ENCODE results near the gene FGR.
"Not testable (repeated sequence)": the region's sequence is repeated elsewhere in the genome, so short reads cannot be mapped to it uniquely, and the experiment has no call there.

Gene FGR

GRCh38 chr1:27634177-27634984 lies 604 bp downstream of the FGR start:
- DNase-seq = peak; percentile 65

DNA sequence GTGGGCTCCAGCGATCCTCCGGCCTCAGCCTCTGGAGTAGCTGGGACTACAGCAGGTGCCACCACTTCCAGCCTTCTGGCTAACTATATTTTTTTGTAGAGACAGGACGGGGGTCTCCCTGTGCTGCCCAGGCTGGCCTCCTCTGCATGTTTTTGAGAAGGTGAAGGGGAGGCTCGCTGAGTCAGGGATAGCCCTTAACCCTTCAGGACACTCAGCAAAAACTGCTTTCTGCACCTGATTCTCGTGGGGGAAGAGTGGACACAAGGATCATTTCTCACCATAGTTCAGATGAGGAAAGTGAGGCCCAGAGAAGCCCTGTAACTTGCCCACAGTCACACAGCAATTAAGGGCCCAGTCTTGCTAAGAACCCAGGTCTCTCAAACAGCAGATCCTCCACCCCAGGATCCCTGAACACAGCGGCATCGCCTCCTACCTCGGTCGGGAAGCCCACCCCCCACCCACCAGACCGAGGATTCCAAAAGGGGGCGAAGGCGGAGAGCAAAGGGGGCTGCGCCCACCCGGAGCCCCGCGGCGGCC lies 1.3 kb downstream of the FGR start:
- DNase-seq = no peak

DNA sequence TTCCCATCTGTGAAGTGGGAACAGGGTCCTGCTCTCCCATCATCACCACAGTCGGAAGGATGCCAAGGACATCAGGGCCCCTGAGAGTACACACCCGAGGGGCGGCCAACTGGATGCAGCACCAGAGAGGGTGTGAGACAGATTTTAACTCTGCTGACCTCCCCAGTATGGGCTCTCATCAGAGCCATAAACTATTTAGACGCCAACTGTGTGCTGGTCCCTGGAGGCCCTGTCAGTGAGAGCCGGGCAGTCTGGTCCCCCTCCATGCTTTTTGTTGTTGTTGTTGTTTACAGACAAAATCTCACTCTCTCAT lies 1.7 kb downstream of the FGR start:
- DNase-seq = no peak

- DNase-seq = peak; percentile 50
Observed at GRCh38 chr1:27632387-27633297, 2.3 kb downstream of the FGR start.

DNA sequence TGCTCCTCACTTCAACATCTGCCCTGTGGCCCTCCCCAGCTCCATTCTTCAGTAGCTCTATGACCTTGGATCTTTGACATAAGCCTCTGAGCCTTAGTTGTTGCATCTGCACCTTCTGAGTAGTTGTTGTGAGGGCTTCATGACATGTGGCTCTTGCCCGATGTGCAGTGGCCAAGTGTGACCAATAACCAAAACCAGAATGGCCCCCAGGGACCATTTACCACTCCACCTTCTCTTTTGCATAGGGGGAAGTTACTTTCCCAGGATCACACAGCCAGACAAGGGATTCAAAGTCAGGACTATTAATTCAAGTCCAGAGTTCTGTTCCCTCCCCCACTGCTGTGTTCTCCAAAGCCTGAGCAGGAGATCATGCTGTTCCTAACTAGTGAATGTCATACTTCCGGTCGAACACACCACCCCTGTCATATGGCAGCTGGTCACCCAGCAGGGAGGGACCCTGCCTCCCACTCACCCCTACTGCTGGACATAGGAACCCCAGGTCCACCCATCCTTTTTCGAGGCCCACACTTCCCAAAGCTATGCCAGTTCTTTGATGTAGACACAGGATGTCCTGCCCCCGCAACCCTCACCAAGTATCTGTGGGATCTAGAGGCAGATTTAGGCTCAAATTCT lies 4.0 kb downstream of the FGR start:
- DNase-seq = no peak

- no peak for DNase-seq
Observed at GRCh38 chr1:27628712-27629111, 6.3 kb downstream of the FGR start.

DNA sequence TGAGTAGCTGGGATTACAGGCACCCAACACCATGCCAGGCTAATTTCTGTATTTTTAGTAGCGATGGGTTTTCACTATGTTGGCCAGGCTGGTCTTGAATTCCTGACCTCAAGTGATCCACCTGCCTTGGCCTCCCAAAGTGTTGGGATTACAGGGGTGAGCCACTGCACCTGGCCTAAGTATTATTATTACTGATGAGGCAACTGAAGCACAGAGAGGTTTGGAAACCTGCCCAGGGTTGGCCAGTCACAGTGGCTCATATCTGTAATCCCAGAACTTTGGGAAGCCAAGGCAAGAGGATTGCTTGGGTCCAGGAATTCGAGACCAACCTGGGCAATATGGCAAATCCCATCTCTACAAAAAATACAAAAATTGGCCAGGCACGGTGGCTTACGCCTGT lies 7.3 kb downstream of the FGR start:
- DNase-seq = not testable (repeated sequence)

GRCh38 chr1:27627061-27627460 lies 7.9 kb downstream of the FGR start:
- no peak for DNase-seq

GRCh38 chr1:27626031-27626935 lies 8.7 kb downstream of the FGR start:
- no peak for DNase-seq

GRCh38 chr1:27624467-27625178 lies 10.4 kb downstream of the FGR start:
- no peak for DNase-seq

DNA sequence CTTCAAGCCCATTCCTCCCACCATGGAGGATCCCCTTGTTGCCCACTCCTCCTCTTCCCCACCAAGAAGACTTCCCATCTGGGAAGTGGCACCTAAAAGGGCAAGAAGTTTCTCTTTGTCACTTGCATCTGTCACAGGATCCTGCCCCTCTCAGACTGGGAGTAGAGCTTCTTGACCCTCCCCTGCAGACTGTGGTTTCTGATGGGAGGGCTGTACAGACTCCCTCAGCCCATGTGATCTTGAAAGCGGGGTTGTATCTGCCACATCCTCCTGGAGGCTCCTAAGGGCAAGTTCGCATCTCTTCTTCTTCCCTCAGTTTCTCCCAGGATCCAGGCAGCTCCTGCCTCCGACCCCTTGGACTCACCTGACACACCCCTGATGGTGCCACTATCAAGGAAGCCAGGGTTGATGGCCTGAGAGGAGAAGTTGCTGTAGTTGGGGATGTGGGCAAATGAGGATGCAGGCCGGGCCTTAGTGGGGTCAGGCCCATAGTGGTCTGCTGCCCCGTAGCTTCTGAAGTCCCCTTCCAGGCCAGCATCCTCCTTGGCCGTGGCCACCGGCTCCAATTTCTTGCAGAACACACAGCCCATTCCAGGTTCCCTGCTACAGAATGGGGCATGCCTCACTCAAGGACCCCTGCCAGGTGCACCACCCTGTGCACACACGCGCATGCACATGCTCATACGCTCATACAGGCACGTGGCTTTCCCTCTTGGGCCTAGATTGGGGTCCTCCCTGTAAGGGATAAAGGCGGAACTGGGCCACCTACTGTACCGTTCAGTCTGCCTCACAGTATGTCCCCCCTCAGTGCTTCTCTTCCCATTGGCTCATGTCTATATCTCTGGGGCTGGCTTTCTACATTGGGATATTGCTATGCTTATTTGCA lies 11.4 kb downstream of the FGR start:
- DNase-seq = no peak

DNA sequence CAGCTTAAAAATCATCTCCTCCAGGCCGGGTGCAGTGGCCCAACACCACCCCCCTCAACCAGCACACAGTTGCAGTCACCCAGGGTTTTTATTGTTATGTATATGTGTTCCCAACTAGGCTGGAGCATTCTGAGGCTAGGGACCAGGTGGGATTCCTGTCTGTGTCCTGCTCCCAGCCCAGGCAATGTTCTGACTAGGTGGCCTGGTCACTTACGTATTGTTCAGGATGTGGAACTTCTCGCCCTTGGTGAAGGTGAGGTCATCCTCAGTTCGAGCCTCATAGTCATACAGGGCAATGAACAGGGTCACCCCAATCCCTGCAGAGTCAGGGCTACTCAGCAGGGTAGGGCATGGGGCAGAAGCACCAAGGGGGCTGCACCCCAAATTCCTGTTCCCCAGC lies 12.2 kb downstream of the FGR start:
- DNase-seq = no peak

DNA sequence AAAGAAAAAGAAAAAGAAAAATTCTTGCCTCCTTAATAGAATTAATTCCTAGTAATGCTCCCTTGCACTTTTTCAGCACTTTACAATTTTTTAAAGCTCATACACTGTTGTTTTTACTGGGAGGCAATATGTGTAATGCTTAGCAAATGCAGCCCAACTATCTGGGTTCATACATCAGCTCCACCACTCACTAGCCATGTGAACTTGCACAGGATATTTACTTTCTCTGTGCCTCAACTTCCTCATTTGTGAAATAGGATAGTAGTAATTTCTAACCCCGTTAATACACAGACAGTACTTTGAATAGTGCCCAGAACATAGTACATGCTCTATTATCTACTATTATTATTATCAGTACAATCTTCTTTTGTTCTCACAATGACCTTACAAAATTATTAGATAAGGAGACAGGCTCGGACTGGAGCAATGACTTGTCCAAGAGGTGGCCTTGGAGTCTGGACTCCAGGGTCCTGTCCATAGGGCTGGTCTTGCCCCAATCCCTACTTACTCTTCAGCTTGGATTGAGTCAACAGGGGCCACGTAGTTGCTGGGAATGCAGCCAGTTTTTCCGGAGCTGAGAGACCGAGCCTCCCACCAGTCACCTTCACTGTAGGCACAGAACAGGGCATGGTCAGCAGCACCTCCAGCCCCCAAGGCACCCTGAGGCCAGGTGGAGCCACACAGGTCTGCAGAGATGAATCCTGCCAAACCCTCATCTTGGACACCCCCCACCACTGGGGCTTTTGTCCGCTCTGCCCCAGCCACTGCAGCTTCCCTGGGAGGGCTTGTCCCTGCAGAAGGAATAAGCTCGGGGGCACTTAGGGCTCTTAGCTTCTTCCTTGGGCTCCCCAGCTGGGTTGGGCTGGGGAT lies 13.7 kb downstream of the FGR start:
- no peak for DNase-seq

- DNase-seq = not testable (repeated sequence)
Observed at GRCh38 chr1:27619782-27620438, 15.1 kb downstream of the FGR start.

DNA sequence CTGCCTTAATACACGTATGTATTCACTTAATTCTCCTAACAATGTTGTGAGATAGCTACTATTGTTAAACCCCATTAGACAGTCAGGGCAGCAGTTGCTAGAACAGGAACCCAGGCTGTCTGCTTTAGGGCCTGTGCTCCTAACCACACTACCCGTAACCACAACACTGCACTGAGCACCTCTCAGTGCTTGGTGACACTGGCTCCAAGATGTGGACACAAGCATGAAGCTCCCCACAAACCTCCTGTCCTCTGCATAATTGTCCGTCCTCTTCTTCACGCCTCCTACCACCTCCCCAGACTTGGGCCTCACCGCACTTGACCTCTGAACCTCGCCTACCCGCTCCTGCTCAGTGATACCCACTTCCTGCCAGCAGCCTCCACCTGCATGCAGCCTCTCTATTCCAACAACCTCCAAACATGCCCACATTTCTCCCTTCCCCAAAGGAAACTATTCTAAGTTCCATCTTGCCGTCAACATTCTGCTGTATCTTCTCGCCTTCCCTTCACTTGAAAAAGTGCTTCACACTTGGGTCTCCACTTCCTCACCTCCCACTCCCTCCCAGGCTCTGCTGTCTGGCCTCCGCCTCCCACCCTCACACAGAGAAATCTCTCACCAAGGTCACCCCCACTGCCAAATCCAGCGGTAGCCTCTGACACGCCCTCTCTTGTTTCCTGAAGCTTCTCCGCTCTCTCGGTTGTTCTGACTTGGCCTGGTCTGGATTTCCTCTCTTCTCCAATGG lies 16.5 kb downstream of the FGR start:
- DNase-seq = peak; percentile 75

DNA sequence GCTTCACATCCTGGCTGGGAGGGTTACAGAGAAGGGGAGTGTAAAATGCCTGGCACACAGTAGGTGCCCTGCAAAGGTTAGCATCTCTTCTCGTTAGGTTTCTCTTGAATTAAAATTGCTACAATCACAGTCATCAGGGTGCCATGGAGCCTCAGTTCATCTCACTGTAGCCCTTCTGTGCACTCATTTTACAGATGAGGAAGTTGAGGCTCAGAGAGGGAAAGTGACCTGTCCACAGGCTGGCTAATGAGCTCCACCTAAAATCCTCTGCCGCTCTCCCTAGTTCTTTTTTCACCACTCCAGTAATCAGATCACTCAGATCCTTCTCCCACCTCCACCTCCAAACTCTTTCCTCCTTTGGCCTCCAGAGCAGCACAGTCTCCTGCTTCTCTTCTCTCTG lies 17.6 kb downstream of the FGR start:
- no peak for DNase-seq

DNA sequence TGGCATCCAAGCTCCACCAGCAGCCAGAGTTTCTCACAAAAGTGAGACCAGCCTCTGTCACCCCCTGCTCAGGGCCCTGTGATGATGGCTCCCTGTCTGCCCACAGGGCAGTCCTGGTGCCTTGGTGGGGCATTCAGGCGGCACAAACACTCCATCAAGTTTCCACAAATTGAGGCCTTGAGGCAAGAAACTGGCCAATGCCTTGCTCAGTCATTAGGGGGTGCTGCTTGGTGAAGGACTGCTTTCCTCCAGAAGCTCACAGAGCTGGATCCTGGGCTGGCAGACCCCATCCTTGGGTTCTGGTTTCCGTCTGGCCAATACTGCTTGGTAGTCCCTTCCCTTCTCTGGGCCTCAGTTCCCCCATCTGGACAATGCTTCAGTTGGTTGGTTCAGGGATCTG lies 18.5 kb downstream of the FGR start:
- DNase-seq = no peak
